GM18873 (cell line): ENCODE measurements around the gene NR2E3.
"Not testable (repeated sequence)": the region's sequence is repeated elsewhere in the genome, so short reads cannot be mapped to it uniquely, and the experiment has no call there.

Experiments
- ATAC-seq: cut with Tn5 transposase; IDR thresholded peaks from one replicate; pipeline ENCODE4 v1.9.1; 2021; ENCODE audit warnings: mild to moderate bottlenecking, moderate library complexity, moderate number of reproducible peaks; ENCODE audit not compliant: unreplicated experiment, low FRiP score

NR2E3 gene

GRCh38 chr15:71813723-71814470 lies 3.5 kb downstream of the NR2E3 start:
- ATAC-seq: no peak

- no peak for ATAC-seq
These were observed 4.9 kb downstream of the NR2E3 start for GRCh38 chr15:71815301-71815700.

- no peak for ATAC-seq
These were observed 7.0 kb downstream of the NR2E3 start for GRCh38 chr15:71817351-71817750.

GRCh38 chr15:71820127-71820526 lies 9.8 kb downstream of the NR2E3 start:
- ATAC-seq: no peak

- no peak for ATAC-seq
These were observed 11.3 kb downstream of the NR2E3 start for GRCh38 chr15:71821547-71822129.

GRCh38 chr15:71822890-71823630 lies 12.7 kb downstream of the NR2E3 start:
- no peak for ATAC-seq

GRCh38 chr15:71823801-71824200 lies 13.4 kb downstream of the NR2E3 start:
- no peak for ATAC-seq

- ATAC-seq: no peak
These were observed 14.8 kb downstream of the NR2E3 start for GRCh38 chr15:71825021-71825730.

- ATAC-seq: no peak
These were observed 15.8 kb downstream of the NR2E3 start for GRCh38 chr15:71826196-71826595.

- no peak for ATAC-seq
These were observed 20.6 kb downstream of the NR2E3 start for GRCh38 chr15:71830981-71831380.

GRCh38 chr15:71841563-71841962 lies 31.2 kb downstream of the NR2E3 start:
- ATAC-seq: no peak

GRCh38 chr15:71844916-71845315 lies 34.6 kb downstream of the NR2E3 start:
- no peak for ATAC-seq

GRCh38 chr15:71853543-71853942 lies 43.2 kb downstream of the NR2E3 start:
- ATAC-seq: no peak

- not testable (repeated sequence) for ATAC-seq
These were observed 47.9 kb downstream of the NR2E3 start for GRCh38 chr15:71858232-71858631.
